ENCODE results near the gene CHMP2B. TPM values are rescaled to one million over a fixed set of nuclear protein-coding genes. Genes with fewer than 3 reads are reported as not detected.
"Not testable (repeated sequence)": the region's sequence is repeated elsewhere in the genome, so short reads cannot be mapped to it uniquely, and the experiment has no call there.

The CHMP2B gene
- total and polyA plus RNA-seq, 2 donors (not counting 1 experiment from before 2014, with no cell fraction given), result 20.6 to 46.2 TPM

GRCh38 chr3:87247430-87247773, 20.3 kb downstream of the CHMP2B start:
- Histone ChIP-seq H3K9ac (ENCODE audit: insufficient read depth, low read length) (no peak overlapping the region), H3K79me2 (ENCODE audit: control insufficient read depth, insufficient read depth, low read length) (no peaks in the 10 kb centered on the region), H3K4me2 (ENCODE audit: extremely low read depth, insufficient read depth, low read length) (no peak overlapping the region), H3K4me1 (ENCODE audit: control insufficient read depth, extremely low read depth, insufficient read depth, low read length) (no peaks in the 10 kb centered on the region), H4K20me1 (ENCODE audit: control insufficient read depth, extremely low read depth, insufficient read depth, low read length) (no peaks in the 10 kb centered on the region), H3K9me3 (ENCODE audit: control insufficient read depth, insufficient read depth, low read depth, low read length) (no peaks in the 10 kb centered on the region), H3K36me3 (ENCODE audit: control insufficient read depth, insufficient read depth, low read length) (no peaks in the 10 kb centered on the region), H2AFZ (ENCODE audit: low read length) (no peak overlapping the region), H3K4me3 (replicated peaks in 1 of 4; ENCODE audit: control extremely low read depth in 1 of 4, insufficient read depth in 1 of 4, low read depth in 3 of 4, low read length in 4 of 4) (no peak overlapping the region), H3K27me3 (ENCODE audit: control insufficient read depth, insufficient read depth, low read length) (no peaks in the 10 kb centered on the region), H3K27ac (ENCODE audit: insufficient read depth, low read length) (no peak overlapping the region)
- no peak for TF ChIP-seq CTCF (conservative IDR thresholded peaks at IDR 0.05 in 1 of 2, IDR thresholded peaks at IDR 0.05 in 1 of 2; ENCODE audit: low read depth in 1 of 2, low read length in 2 of 2)
- no peak for DNase-seq (ENCODE audit: low read depth in 2 of 2)

GRCh38 chr3:87248231-87248630, 21.1 kb downstream of the CHMP2B start:
- not testable (repeated sequence) for H4K20me1 ChIP-seq (ENCODE audit: control insufficient read depth, extremely low read depth, insufficient read depth, low read length); H3K4me1 ChIP-seq (ENCODE audit: control insufficient read depth, extremely low read depth, insufficient read depth, low read length); H3K36me3 ChIP-seq (ENCODE audit: control insufficient read depth, insufficient read depth, low read length); H3K27ac ChIP-seq (ENCODE audit: insufficient read depth, low read length); H3K4me2 ChIP-seq (ENCODE audit: extremely low read depth, insufficient read depth, low read length); DNase-seq (ENCODE audit: low read depth in 2 of 2); H3K9me3 ChIP-seq (ENCODE audit: control insufficient read depth, insufficient read depth, low read depth, low read length); H3K27me3 ChIP-seq (ENCODE audit: control insufficient read depth, insufficient read depth, low read length); H3K4me3 ChIP-seq (replicated peaks in 1 of 4; ENCODE audit: control extremely low read depth in 1 of 4, insufficient read depth in 1 of 4, low read depth in 3 of 4, low read length in 4 of 4); H2AFZ ChIP-seq (ENCODE audit: low read length); H3K9ac ChIP-seq (ENCODE audit: insufficient read depth, low read length); H3K79me2 ChIP-seq (ENCODE audit: control insufficient read depth, insufficient read depth, low read length)

GRCh38 chr3:87248831-87249230, 21.7 kb downstream of the CHMP2B start:
- H4K20me1 ChIP-seq (ENCODE audit: control insufficient read depth, extremely low read depth, insufficient read depth, low read length), result no peaks in the 10 kb centered on the region
- no peaks in the 10 kb centered on the region for H3K36me3 ChIP-seq (ENCODE audit: control insufficient read depth, insufficient read depth, low read length)
- H3K4me1 ChIP-seq (ENCODE audit: control insufficient read depth, extremely low read depth, insufficient read depth, low read length), result no peaks in the 10 kb centered on the region

More at GRCh38 chr3:87248831-87249230, 21.7 kb downstream of the CHMP2B start:
- H3K4me2 ChIP-seq (ENCODE audit: extremely low read depth, insufficient read depth, low read length), result no peak overlapping the region
- H3K4me3 ChIP-seq (replicated peaks in 1 of 4; ENCODE audit: control extremely low read depth in 1 of 4, insufficient read depth in 1 of 4, low read depth in 3 of 4, low read length in 4 of 4), result no peak overlapping the region
- no peak overlapping the region for H3K9ac ChIP-seq (ENCODE audit: insufficient read depth, low read length)
- no peaks in the 10 kb centered on the region for H3K27me3 ChIP-seq (ENCODE audit: control insufficient read depth, insufficient read depth, low read length)
- H3K9me3 ChIP-seq (ENCODE audit: control insufficient read depth, insufficient read depth, low read depth, low read length), result no peaks in the 10 kb centered on the region
- TF ChIP-seq EZH2 (IDR thresholded peaks at IDR 0.05; ENCODE audit: low read length, missing control alignments), result no peak
- no peak for TF ChIP-seq CTCF (conservative IDR thresholded peaks at IDR 0.05 in 1 of 2, IDR thresholded peaks at IDR 0.05 in 1 of 2; ENCODE audit: low read depth in 1 of 2, low read length in 2 of 2)
- no peak overlapping the region for H3K27ac ChIP-seq (ENCODE audit: insufficient read depth, low read length)
- no peak for DNase-seq (ENCODE audit: low read depth in 2 of 2)
- no peak overlapping the region for H2AFZ ChIP-seq (ENCODE audit: low read length)
- H3K79me2 ChIP-seq (ENCODE audit: control insufficient read depth, insufficient read depth, low read length), result no peaks in the 10 kb centered on the region
